ENCODE measurements around the gene PLXND1.

DNA sequence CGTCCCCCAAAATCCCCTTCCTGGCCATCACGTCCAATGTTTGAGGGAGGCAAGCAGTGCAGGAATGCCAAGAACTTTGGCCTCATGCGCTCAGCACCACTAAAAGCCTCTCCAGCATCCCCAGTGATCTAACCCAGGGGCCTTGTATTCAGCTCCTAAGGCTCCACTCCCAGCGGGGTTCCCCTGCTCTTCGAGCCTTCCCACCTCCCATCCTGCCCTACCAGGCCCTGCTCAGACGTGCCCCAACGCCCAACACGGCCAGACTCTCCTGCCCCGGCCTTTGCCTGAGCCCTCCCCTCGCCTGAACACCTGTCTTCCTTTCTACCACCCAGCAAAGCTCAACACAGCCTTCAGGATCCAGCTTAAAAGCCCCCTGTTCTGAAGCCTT, 30.5 kb downstream of the PLXND1 start:
- TF ChIP-seq, protein P1, sequence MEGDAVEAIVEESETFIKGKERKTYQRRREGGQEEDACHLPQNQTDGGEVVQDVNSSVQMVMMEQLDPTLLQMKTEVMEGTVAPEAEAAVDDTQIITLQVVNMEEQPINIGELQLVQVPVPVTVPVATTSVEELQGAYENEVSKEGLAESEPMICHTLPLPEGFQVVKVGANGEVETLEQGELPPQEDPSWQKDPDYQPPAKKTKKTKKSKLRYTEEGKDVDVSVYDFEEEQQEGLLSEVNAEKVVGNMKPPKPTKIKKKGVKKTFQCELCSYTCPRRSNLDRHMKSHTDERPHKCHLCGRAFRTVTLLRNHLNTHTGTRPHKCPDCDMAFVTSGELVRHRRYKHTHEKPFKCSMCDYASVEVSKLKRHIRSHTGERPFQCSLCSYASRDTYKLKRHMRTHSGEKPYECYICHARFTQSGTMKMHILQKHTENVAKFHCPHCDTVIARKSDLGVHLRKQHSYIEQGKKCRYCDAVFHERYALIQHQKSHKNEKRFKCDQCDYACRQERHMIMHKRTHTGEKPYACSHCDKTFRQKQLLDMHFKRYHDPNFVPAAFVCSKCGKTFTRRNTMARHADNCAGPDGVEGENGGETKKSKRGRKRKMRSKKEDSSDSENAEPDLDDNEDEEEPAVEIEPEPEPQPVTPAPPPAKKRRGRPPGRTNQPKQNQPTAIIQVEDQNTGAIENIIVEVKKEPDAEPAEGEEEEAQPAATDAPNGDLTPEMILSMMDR (IDR thresholded peaks at IDR 0.05): no peak
- TF ChIP-seq EZH2 (IDR thresholded peaks at IDR 0.05): no peak
- no peak for TF ChIP-seq EZH2phosphoT487 (IDR thresholded peaks at IDR 0.05)

Measured in neural progenitor cell (in vitro differentiated cells).